Embryonic facial prominence (tissue), 1 donor: ENCODE measurements around the gene DGAT2.
A peak's percentile ranks its signal among the peaks of the same experiment; 100 is the strongest.
"Not testable (repeated sequence)": the region's sequence is repeated elsewhere in the genome, so short reads cannot be mapped to it uniquely, and the experiment has no call there.

Source experiments
- DNase-seq: peaks from one replicate; pipeline ENCODE4 v3.0.0-alpha.2; 2016; ENCODE audit errors: extremely low spot score

Gene DGAT2, protein sequence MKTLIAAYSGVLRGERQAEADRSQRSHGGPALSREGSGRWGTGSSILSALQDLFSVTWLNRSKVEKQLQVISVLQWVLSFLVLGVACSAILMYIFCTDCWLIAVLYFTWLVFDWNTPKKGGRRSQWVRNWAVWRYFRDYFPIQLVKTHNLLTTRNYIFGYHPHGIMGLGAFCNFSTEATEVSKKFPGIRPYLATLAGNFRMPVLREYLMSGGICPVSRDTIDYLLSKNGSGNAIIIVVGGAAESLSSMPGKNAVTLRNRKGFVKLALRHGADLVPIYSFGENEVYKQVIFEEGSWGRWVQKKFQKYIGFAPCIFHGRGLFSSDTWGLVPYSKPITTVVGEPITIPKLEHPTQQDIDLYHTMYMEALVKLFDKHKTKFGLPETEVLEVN

GRCh38 chr11:75768112-75768908 is at the start of gene DGAT2:
Gene DGAT2 (plus strand): TSS chr11:75768778. CDS start chr11:75768992, 214 bp downstream.
- DNase-seq, result peak; percentile 42

DNA sequence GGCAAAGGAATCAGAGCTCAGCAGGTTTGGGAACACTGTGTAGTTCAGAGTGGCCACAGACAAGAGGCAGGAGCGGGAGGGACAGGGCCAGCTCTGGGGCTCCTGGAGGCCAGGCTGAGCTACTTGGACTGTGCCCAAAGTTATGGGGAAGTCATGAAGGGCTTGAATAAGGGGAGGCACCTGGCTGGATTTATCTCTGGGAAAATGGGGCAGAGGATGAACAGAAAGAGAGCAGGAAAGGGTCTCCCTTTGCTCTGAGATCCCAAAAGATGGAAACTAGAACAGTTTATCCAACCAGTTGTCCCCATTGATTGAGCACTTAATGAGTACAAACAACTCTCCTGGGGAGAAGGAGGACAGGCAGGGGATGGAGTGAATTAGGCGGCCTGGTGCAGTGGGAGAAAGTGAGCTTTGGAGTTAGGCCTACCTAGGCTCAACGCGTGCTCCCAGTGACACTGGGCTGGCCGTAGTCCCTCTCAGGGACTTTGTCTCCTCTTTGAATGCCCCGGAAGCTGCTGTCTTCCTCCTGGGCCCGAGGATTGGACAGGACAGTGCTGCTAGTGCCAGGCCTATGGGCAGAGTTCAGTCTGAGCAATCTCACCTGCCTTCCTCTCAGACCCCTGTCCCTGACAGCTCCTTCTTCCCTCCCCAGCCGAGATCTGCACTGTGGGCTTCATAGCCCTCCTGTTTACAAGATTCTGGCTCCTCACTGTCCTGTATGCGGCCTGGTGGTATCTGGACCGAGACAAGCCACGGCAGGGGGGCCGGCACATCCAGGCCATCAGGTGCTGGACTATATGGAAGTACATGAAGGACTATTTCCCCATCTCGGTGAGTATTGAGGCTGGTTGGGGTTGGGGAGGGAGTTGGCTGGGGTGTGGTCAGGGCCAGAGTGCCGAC is 49.0 kb upstream of the DGAT2 start:
- DNase-seq, result no peak

- DNase-seq, result no peak
Measured at GRCh38 chr11:75720639-75721038, 47.9 kb upstream of the DGAT2 start.

DNA sequence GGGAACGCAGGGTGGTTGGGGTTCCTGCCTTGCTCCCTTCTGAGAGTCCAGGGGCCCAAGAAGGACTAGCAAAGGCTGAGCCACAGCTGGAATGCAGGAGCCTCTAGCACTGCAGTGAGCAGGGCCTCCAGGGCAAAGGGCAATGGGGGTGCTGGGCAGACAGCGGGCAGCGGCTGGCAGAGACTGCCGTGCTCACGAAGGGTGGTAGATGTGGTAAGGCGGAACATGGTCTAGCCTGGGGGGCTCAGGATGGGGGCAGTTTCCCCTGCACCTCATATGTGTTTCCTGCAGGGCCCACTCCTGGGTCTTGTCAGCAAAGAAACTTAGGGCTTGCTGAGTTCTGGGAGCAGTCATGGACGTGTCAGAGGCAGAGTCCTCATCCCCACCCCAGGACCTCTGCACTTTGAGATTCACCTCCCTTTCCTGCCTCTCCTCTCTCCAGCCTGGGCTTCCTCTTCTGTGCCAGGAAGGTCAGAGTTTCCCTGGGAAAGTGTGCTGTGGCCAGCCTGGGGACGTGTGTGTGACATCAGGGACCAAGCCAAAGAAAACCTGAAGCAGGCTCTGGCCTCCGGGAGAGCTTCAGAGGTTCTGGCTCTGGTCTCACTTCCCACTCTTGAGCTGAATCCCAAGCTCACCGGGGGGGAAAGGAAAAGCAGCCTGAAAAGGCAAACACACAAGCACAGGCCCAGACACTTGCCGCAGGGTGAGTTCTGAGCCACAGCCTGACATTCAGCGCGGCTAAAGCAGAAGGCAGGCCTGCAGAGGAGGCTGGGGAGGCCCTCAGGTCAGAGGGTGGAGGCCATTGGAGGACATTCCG is 46.5 kb upstream of the DGAT2 start:
- no peak for DNase-seq

DNA sequence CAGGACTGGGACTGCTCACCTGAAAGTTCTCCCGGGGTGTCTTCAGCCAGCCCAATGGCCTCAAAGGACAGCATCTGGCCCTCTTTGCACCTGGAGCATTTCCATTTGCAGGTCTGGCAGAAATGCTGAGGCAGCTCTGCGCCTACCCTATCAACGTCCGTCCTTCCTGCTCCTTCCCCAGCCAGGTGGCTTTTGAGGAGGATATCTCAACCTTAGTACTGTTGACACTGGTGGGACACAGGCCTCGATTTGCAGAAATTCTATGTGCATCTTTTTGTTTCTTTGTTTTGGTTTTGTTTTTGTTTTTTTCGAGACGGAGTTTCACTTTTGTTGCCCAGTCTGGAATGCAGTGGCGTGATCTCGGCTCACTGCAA is 45.9 kb upstream of the DGAT2 start:
- no peak for DNase-seq

DNA sequence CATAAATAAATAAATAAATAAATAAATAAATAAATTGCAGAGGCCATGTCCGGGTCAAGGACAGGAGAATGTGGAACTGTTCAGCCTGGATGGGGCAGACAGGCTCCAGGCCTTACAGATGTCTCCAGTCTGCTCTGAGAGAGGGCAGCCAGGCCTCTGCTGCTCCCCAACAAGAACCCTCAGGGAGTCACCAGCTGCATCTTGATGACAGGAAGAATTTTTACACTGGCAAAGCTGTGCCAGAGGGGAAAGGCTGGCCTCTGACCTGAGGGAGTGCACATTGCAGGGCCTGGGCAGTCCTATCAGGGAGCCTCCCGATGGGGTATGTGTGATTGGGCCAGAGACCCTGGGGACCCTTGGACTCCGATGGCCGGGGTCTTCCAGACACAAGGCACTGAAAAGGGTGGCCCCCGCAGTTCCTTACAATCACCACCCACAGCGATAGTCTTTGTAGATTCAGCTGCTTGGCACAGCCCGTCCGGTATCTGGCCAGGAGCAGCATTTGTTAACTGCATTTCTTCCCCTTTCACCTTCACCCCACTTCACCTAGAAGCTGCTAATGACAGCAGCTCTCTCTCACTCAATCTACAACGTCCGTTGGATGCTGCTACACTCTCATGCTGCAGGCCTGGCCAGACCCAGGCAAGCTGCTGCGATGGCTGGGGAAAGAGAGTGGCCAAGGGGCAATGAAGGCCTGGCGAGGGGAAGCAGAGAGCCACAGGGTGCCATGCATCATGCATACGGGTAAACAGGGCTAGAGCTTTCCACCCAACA is 42.8 kb upstream of the DGAT2 start:
- no peak for DNase-seq

DNA sequence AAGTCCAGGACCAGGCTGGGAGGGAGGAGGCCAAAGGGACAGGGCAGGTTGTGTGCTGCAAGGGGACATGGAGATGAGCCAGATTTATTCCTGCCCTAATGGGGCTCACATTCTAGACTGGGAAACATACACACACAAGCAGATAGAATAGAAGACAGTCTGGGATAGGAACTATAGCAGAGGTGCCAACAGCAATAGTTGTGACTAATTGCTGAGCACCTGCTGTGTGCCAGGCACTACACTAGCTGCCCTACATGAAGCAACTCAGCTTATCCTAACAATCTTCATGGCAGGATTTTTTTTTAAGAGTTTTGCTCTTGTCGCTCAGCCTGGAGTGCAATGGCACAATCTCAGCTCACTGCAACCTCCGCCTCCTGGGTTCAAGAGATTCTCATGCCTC is 39.6 kb upstream of the DGAT2 start:
- no peak for DNase-seq

- DNase-seq, result no peak
Measured at GRCh38 chr11:75731095-75731494, 37.5 kb upstream of the DGAT2 start.

DNA sequence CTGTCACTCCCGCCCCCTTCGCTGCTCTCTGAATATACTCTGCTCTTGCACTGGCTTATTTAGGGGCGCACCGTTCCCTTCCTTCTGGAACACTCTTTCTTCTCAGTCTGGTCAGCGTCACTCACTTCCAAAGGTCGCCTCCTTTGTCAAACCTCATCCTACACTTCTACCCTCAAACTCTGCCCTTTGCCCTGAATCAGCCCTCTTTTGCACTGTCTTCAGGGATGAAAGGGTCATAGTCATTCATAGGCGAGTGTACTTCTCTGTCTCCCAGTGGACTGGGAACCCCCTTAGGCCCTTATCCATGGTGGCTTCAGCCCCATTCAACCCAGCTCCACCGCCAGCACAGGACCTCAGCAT is 35.5 kb upstream of the DGAT2 start:
- DNase-seq, result no peak

DNA sequence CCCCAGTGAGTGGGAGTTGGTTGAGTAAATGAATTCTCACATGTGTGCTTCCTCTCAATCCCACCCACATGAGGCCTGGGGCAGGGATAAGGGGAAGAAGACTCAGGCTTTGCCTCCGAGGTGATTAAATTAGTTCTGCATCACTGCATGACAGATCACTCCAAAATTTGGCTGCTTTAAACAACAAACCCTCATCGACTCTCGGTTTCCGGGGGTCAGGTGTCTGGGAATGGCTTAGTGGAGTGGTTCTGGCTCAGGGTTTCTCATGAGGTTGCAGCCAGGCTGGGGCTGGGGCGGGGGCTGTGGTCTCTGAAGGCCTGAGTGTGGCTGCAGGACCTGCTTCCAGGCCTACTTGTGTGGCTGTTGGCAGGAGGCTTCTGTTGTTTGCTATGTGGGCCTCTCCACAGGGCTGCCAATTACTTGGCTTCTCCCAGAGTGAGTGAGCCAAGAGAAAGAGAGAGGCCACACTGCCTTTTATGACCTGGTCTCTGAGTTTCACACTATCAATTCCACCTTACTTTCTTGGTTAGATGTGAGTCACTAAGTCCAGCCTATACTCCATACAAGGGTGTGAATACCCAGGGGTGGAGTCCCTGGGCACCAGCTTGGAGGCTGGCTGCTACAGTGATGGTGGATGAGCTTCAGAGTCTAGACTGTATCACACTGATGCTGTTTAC is 35.0 kb upstream of the DGAT2 start:
- DNase-seq, result no peak

DNA sequence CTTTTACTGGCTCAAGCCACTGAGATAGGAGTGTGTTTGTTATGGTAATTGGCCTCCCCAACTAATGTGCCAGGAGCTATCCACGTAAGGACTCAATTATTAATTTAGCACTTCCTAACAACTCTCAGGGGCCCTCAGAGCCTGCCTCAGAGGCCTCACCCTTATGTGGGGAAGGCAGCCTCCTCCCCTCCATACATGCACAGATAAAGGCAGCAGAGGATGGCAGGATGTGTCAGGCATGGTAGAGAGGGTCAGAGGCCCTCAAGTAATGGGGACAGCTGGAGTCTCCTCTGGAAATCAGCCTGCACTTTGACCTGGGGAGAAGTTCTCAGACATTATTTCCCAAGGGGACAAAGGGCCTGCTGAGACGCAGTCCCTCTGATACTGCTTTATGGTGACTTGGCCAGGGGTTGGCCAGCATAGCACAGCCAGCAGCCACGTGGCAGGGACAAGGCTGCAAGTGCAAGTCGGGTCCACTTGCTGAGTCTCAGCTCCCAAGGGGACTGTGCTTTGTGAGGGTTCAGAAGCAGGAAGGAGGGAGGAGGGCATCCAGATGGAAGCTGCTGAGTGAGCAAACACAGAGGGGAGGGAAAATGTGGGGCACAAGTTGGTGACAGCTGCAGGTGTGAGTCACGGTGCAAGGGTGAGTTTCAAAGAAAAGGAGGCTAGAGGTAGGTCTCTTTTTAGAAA is 33.9 kb upstream of the DGAT2 start:
- no peak for DNase-seq

- no peak for DNase-seq
Measured at GRCh38 chr11:75735181-75735845, 33.3 kb upstream of the DGAT2 start.

DNA sequence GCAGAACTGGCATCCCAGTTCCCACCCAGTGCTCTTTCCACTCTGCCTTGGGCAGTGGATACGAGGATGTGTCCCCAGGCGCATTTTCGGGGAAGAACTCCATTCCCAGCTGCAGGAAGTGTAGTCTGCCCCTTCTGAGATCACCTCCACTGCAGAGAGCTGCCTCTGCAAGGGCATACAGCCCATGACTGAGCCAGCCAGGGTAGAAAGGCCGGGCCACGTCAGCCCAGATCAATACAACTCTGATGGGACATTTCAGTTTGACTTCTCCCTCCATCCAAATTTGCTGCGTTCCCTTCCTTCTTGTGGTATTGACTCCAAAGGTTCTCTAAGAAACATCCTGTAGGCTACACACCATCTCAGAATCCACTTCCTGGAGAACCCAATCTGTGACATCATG is 31.3 kb upstream of the DGAT2 start:
- DNase-seq, result no peak

- no peak for DNase-seq
Measured at GRCh38 chr11:75740681-75741080, 27.9 kb upstream of the DGAT2 start.

DNA sequence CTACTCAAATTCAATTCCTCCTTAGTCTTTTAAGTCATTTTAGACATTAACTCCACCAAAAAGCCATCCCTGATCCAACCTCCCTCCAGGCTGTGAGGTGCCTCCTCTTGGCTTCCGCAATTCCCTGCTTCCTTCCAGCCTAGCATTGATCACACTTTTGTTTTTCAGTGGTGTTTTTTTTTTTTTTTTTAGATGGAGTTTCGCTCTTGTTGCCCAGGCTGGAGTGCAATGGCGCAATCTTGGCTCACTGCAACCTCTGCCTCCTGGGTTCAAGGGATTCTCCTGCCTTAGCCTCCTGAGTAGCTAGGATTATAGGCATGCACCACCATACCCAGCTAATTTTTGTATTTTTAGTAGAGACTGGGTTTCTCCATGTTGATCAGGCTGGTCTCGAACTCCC is 25.4 kb upstream of the DGAT2 start:
- DNase-seq, result not testable (repeated sequence)

DNA sequence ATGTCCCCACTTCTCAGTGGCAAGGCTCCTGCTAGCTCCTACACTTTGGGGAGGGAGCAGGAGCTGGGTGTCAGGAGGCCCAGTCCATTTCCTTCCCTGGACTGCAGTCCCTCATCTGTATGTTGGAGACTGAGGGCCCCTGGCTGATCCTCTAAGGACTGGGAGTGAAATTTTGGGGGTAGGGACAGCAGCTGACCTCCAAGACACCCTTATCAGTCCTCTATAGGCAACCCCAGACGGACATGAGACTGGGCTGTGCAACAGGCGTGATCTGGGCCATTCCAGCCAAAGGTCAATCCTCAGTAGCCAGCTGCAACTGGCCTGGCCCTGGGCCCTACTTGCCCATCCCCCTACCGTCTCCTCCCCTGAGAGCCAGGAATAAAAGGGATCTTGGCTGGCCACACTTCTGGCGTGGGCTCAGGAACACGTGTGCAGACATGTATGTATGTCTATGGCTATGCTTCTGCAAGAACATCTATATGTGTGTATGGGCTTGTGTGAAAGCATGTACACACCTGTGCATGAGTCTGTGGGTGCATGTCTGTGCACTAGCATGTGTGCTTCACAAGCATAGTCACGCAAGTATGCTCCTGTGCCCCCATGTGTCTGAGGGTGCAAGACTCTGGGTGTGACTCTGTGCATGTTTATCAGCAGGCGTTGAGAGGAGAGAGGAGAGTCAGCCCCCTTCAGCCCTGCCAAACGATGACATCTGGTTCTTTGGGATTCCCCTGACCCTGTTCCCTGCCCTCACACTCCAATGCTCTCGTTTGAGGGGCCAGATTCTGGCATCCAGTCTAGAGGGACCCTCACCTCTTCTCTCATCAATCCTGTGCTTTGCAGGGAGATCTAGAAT is 24.6 kb upstream of the DGAT2 start:
- DNase-seq, result no peak

- DNase-seq, result no peak
Measured at GRCh38 chr11:75745807-75746206, 22.8 kb upstream of the DGAT2 start.

- not testable (repeated sequence) for DNase-seq
Measured at GRCh38 chr11:75748729-75749273, 19.8 kb upstream of the DGAT2 start.
